HEK293 (cell line): ENCODE results near the gene MS4A18.

ENCODE experiments used
- GLI2 ChIP-seq: fragments of 450-650 bp; formaldehyde crosslinking; IDR thresholded peaks from 2 replicates; pipeline ENCODE4; 2017; ENCODE audit warnings: missing biosample characterization, missing genetic modification characterization, low read depth, borderline replicate concordance
- GLIS2 ChIP-seq: fragments of 450-650 bp; formaldehyde crosslinking; IDR thresholded peaks from 2 replicates; pipeline ENCODE4 v1.5.1; 2016; ENCODE audit warnings: missing biosample characterization, missing genetic modification characterization
- KLF8 ChIP-seq: fragments of 450-650 bp; formaldehyde crosslinking; IDR thresholded peaks from 2 replicates; pipeline ENCODE4 v1.5.1; 2016; ENCODE audit warnings: missing biosample characterization, missing genetic modification characterization
- KLF9 ChIP-seq: fragments of 450-650 bp; formaldehyde crosslinking; IDR thresholded peaks from 2 replicates; pipeline ENCODE4 v1.5.1; 2016; ENCODE audit warnings: missing biosample characterization, missing genetic modification characterization, low read depth
- REPIN1 ChIP-seq: fragments of 450-650 bp; formaldehyde crosslinking; IDR thresholded peaks from 2 replicates; pipeline ENCODE4 v1.5.1; 2017; ENCODE audit warnings: missing biosample characterization, missing genetic modification characterization, low read depth
- SP7 ChIP-seq: fragments of 450-650 bp; formaldehyde crosslinking; IDR thresholded peaks from 2 replicates; pipeline ENCODE4 v1.5.1; 2016; ENCODE audit warnings: missing biosample characterization, missing genetic modification characterization
- ZBTB17 ChIP-seq: fragments of 450-650 bp; formaldehyde crosslinking; IDR thresholded peaks from 2 replicates; pipeline ENCODE4 v1.5.1; 2016; ENCODE audit warnings: missing biosample characterization, missing genetic modification characterization
- ZBTB8A ChIP-seq: fragments of 450-650 bp; formaldehyde crosslinking; IDR thresholded peaks from 2 replicates; pipeline ENCODE4 v1.5.1; 2016; ENCODE audit warnings: missing biosample characterization, missing genetic modification characterization
- ZFP37 ChIP-seq: fragments of 450-650 bp; formaldehyde crosslinking; IDR thresholded peaks from 2 replicates; pipeline ENCODE4 v1.5.1; 2016; ENCODE audit warnings: missing biosample characterization, missing genetic modification characterization
- ZNF112 ChIP-seq: fragments of 450-650 bp; formaldehyde crosslinking; IDR thresholded peaks from 2 replicates; pipeline ENCODE4 v1.5.0; 2017; ENCODE audit warnings: missing biosample characterization, missing genetic modification characterization
- ZNF114 ChIP-seq: fragments of 450-650 bp; formaldehyde crosslinking; IDR thresholded peaks from 2 replicates; pipeline ENCODE4 v1.5.0; 2017; ENCODE audit warnings: missing biosample characterization, missing genetic modification characterization
- ZNF132 ChIP-seq: fragments of 450-650 bp; formaldehyde crosslinking; IDR thresholded peaks from 2 replicates; pipeline ENCODE4 v1.5.1; 2017; ENCODE audit warnings: missing biosample characterization, missing genetic modification characterization, borderline replicate concordance
- ZNF133 ChIP-seq: fragments of 450-650 bp; formaldehyde crosslinking; IDR thresholded peaks from 2 replicates; pipeline ENCODE4 v1.5.1; 2016; ENCODE audit warnings: missing biosample characterization, missing genetic modification characterization
- ZNF19 ChIP-seq: fragments of 450-650 bp; formaldehyde crosslinking; IDR thresholded peaks from 2 replicates; pipeline ENCODE4; 2016; ENCODE audit warnings: missing biosample characterization, missing genetic modification characterization, low read depth
- ZNF2 ChIP-seq: fragments of 450-650 bp; formaldehyde crosslinking; IDR thresholded peaks from 2 replicates; pipeline ENCODE4 v1.5.1; 2016; ENCODE audit warnings: missing biosample characterization, missing genetic modification characterization
- ZNF274 ChIP-seq, 2 experiments: fragments of 200-500 bp in 1 of 2; fragments of 450-650 bp in 1 of 2; sonication (Bioruptor generic) in 1 of 2; formaldehyde crosslinking in 1 of 2; IDR thresholded peaks; 2 replicates each; pipeline versions ENCODE4 v1.5.1 to v1.6.1; 2014 to 2016; ENCODE audit warnings: borderline replicate concordance in 1 of 2, inconsistent platforms in 1 of 2, low read length in 1 of 2, missing biosample characterization in 1 of 2, missing genetic modification characterization in 1 of 2
- ZNF324 ChIP-seq: fragments of 450-650 bp; formaldehyde crosslinking; IDR thresholded peaks from 2 replicates; pipeline ENCODE4 v1.5.1; 2016; ENCODE audit warnings: missing biosample characterization, missing genetic modification characterization
- ZNF341 ChIP-seq: fragments of 450-650 bp; formaldehyde crosslinking; IDR thresholded peaks from 2 replicates; pipeline ENCODE4; 2016; ENCODE audit warnings: low read depth, missing biosample characterization, missing genetic modification characterization
- ZNF366 ChIP-seq: fragments of 450-650 bp; formaldehyde crosslinking; conservative IDR thresholded peaks from 2 replicates; pipeline ENCODE4 v1.5.1; 2016; ENCODE audit warnings: missing biosample characterization, missing genetic modification characterization
- ZNF37A ChIP-seq: fragments of 450-650 bp; IDR thresholded peaks from 2 replicates; pipeline ENCODE4 v1.5.1; 2018; ENCODE audit warnings: missing biosample characterization, missing genetic modification characterization
- ZNF394 ChIP-seq: fragments of 450-650 bp; formaldehyde crosslinking; IDR thresholded peaks from 2 replicates; pipeline ENCODE4 v1.5.1; 2016; ENCODE audit warnings: missing biosample characterization, missing genetic modification characterization, mild to moderate bottlenecking, moderate library complexity, borderline replicate concordance
- ZNF416 ChIP-seq: fragments of 450-650 bp; formaldehyde crosslinking; IDR thresholded peaks from 2 replicates; pipeline ENCODE4 v1.5.1; 2016; ENCODE audit warnings: missing biosample characterization, missing genetic modification characterization
- ZNF561 ChIP-seq: fragments of 450-650 bp; IDR thresholded peaks from 2 replicates; pipeline ENCODE4 v1.5.1; 2018; ENCODE audit warnings: missing biosample characterization, missing genetic modification characterization, borderline replicate concordance
- ZNF658 ChIP-seq: fragments of 450-650 bp; formaldehyde crosslinking; IDR thresholded peaks from 2 replicates; pipeline ENCODE4; 2016; ENCODE audit warnings: missing biosample characterization, missing genetic modification characterization
- ZNF76 ChIP-seq: fragments of 450-650 bp; formaldehyde crosslinking; IDR thresholded peaks from 2 replicates; pipeline ENCODE4; 2016; ENCODE audit warnings: low read depth, missing biosample characterization, missing genetic modification characterization, borderline replicate concordance
- ZNF843 ChIP-seq: fragments of 450-650 bp; formaldehyde crosslinking; IDR thresholded peaks from 2 replicates; pipeline ENCODE4 v1.5.1; 2016; ENCODE audit warnings: missing biosample characterization, missing genetic modification characterization
- ZSCAN16 ChIP-seq: fragments of 450-650 bp; formaldehyde crosslinking; IDR thresholded peaks from 2 replicates; pipeline ENCODE4 v1.5.1; 2016; ENCODE audit warnings: missing biosample characterization, missing genetic modification characterization
- TF ChIP-seq, protein P1 (sequence below): fragments of 450-650 bp; formaldehyde crosslinking; IDR thresholded peaks from 2 replicates; pipeline ENCODE4 v1.5.1; 2017; ENCODE audit warnings: missing biosample characterization, missing genetic modification characterization
- TF ChIP-seq, protein P2 (sequence below): fragments of 450-650 bp; formaldehyde crosslinking; IDR thresholded peaks from 2 replicates; pipeline ENCODE4 v1.5.1; 2016; ENCODE audit warnings: missing biosample characterization, missing genetic modification characterization, borderline replicate concordance
- TF ChIP-seq, protein P3 (sequence below): fragments of 450-650 bp; formaldehyde crosslinking; IDR thresholded peaks from 2 replicates; pipeline ENCODE4 v1.5.1; 2017; ENCODE audit warnings: missing biosample characterization, mild to moderate bottlenecking, missing genetic modification characterization, moderate library complexity
- TF ChIP-seq, protein P4 (sequence below): fragments of 450-650 bp; formaldehyde crosslinking; IDR thresholded peaks from 2 replicates; pipeline ENCODE4 v1.5.1; 2016; ENCODE audit warnings: missing biosample characterization, missing genetic modification characterization

MS4A18 gene

DNA sequence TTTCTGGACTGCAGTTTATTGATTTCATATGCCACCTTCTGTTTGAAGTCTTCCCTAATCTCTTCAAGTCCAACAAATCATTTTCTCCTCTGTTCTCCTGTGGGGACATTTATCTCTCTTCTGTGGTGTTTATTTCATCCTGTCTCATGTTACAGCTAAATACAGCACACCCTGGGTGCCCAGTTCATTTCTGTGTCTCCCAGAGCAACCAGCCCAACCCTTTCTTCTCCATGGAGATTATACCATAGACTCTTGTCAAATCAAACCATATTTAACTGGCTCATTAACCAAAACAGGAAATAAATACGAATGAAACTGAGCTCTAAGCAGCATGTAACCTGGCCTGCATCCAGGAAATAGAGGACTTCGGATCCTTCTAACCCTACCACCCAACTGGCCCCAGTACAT lies 25.2 kb upstream of the MS4A18 start, which contains the start of gene MS4A8 (continued):
- TF ChIP-seq ZNF366 (tag by site-specific recombination) (no peak), ZNF561 (tag by site-specific recombination) (no peak), REPIN1 (tag by site-specific recombination) (no peak), ZNF274 (IDR thresholded peaks at IDR 0.05; ENCODE audit: low read length) (no peak), ZNF274 (tag by site-specific recombination; IDR thresholded peaks at IDR 0.05; ENCODE audit: borderline replicate concordance) (no peak), GLI2 (peak; percentile 46; the same call in 1 of the 2 replicates), ZNF76 (tag by site-specific recombination) (no peak), ZNF2 (tag by site-specific recombination) (no peak), ZNF341 (tag by site-specific recombination) (no peak), ZNF37A (tag by site-specific recombination) (no peak), ZBTB8A (tag by site-specific recombination) (0 out of 2 replicates have a peak, but pooled peaks have one; percentile 29), ZBTB17 (tag by site-specific recombination) (peak; percentile 82), ZNF132 (no peak), ZFP37 (tag by site-specific recombination) (no peak), ZNF658 (tag by site-specific recombination) (no peak), KLF9 (tag by site-specific recombination) (no peak), KLF8 (tag by site-specific recombination) (no peak), ZNF843 (tag by site-specific recombination) (peak; percentile 91), ZNF394 (tag by site-specific recombination) (no peak), ZNF324 (no peak), ZNF112 (tag by site-specific recombination) (no peak), SP7 (tag by site-specific recombination) (peak; percentile 46; the same call in 1 of the 2 replicates), ZSCAN16 (tag by site-specific recombination) (no peak), ZNF416 (tag by site-specific recombination) (no peak), ZNF133 (tag by site-specific recombination) (no peak), ZNF114 (no peak), ZNF19 (tag by site-specific recombination) (no peak), GLIS2 (tag by site-specific recombination) (no peak)
- TF ChIP-seq, protein P1, sequence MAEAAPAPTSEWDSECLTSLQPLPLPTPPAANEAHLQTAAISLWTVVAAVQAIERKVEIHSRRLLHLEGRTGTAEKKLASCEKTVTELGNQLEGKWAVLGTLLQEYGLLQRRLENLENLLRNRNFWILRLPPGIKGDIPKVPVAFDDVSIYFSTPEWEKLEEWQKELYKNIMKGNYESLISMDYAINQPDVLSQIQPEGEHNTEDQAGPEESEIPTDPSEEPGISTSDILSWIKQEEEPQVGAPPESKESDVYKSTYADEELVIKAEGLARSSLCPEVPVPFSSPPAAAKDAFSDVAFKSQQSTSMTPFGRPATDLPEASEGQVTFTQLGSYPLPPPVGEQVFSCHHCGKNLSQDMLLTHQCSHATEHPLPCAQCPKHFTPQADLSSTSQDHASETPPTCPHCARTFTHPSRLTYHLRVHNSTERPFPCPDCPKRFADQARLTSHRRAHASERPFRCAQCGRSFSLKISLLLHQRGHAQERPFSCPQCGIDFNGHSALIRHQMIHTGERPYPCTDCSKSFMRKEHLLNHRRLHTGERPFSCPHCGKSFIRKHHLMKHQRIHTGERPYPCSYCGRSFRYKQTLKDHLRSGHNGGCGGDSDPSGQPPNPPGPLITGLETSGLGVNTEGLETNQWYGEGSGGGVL = no peak
- TF ChIP-seq, protein P2, sequence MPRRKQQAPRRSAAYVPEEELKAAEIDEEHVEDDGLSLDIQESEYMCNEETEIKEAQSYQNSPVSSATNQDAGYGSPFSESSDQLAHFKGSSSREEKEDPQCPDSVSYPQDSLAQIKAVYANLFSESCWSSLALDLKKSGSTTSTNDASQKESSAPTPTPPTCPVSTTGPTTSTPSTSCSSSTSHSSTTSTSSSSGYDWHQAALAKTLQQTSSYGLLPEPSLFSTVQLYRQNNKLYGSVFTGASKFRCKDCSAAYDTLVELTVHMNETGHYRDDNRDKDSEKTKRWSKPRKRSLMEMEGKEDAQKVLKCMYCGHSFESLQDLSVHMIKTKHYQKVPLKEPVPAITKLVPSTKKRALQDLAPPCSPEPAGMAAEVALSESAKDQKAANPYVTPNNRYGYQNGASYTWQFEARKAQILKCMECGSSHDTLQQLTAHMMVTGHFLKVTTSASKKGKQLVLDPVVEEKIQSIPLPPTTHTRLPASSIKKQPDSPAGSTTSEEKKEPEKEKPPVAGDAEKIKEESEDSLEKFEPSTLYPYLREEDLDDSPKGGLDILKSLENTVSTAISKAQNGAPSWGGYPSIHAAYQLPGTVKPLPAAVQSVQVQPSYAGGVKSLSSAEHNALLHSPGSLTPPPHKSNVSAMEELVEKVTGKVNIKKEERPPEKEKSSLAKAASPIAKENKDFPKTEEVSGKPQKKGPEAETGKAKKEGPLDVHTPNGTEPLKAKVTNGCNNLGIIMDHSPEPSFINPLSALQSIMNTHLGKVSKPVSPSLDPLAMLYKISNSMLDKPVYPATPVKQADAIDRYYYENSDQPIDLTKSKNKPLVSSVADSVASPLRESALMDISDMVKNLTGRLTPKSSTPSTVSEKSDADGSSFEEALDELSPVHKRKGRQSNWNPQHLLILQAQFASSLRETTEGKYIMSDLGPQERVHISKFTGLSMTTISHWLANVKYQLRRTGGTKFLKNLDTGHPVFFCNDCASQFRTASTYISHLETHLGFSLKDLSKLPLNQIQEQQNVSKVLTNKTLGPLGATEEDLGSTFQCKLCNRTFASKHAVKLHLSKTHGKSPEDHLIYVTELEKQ = no peak
- TF ChIP-seq, protein P3, sequence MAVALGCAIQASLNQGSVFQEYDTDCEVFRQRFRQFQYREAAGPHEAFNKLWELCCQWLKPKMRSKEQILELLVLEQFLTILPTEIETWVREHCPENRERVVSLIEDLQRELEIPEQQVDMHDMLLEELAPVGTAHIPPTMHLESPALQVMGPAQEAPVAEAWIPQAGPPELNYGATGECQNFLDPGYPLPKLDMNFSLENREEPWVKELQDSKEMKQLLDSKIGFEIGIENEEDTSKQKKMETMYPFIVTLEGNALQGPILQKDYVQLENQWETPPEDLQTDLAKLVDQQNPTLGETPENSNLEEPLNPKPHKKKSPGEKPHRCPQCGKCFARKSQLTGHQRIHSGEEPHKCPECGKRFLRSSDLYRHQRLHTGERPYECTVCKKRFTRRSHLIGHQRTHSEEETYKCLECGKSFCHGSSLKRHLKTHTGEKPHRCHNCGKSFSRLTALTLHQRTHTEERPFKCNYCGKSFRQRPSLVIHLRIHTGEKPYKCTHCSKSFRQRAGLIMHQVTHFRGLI (tag by site-specific recombination) = peak; percentile 81; the same call in 1 of the 2 replicates
- TF ChIP-seq, protein P4, sequence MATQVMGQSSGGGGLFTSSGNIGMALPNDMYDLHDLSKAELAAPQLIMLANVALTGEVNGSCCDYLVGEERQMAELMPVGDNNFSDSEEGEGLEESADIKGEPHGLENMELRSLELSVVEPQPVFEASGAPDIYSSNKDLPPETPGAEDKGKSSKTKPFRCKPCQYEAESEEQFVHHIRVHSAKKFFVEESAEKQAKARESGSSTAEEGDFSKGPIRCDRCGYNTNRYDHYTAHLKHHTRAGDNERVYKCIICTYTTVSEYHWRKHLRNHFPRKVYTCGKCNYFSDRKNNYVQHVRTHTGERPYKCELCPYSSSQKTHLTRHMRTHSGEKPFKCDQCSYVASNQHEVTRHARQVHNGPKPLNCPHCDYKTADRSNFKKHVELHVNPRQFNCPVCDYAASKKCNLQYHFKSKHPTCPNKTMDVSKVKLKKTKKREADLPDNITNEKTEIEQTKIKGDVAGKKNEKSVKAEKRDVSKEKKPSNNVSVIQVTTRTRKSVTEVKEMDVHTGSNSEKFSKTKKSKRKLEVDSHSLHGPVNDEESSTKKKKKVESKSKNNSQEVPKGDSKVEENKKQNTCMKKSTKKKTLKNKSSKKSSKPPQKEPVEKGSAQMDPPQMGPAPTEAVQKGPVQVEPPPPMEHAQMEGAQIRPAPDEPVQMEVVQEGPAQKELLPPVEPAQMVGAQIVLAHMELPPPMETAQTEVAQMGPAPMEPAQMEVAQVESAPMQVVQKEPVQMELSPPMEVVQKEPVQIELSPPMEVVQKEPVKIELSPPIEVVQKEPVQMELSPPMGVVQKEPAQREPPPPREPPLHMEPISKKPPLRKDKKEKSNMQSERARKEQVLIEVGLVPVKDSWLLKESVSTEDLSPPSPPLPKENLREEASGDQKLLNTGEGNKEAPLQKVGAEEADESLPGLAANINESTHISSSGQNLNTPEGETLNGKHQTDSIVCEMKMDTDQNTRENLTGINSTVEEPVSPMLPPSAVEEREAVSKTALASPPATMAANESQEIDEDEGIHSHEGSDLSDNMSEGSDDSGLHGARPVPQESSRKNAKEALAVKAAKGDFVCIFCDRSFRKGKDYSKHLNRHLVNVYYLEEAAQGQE (tag by site-specific recombination) = no peak
